SK-N-SH treated with all-trans-retinoic acid at 6 μM for 48 hours (cell line): Measurements from ENCODE around the gene R3HDM4.

ENCODE experiments used
- ATAC-seq: fragments of 200-7000 bp; cut with Tn5 transposase; 3 replicates; pipeline ENCODE4 v1.9.1; 2020; ENCODE audit warnings: mild to moderate bottlenecking, moderate library complexity
- ARNTL ChIP-seq: fragments of 450-650 bp; formaldehyde crosslinking; IDR thresholded peaks from 2 replicates; pipeline ENCODE4 v1.5.0; 2020; ENCODE audit warnings: low read depth, mild to moderate bottlenecking, moderate library complexity, borderline replicate concordance
- CSDC2 ChIP-seq: fragments of 250-450 bp; sonication (Bioruptor Pico); IDR thresholded peaks from 2 replicates; pipeline ENCODE4 v1.5.0; 2020; ENCODE audit warnings: mild to moderate bottlenecking, moderate library complexity
- ISL1 ChIP-seq: fragments of 250-450 bp; sonication (Bioruptor Pico); IDR thresholded peaks from 2 replicates; pipeline ENCODE4 v2.1.2; 2022; ENCODE audit warnings: mild to moderate bottlenecking, moderate library complexity
- OSR1 ChIP-seq: fragments of 250-450 bp; sonication (Bioruptor Pico); IDR thresholded peaks from 2 replicates; pipeline ENCODE4 v1.8.0; 2022; ENCODE audit warnings: moderate library complexity, mild to moderate bottlenecking, inconsistent platforms
- POU6F1 ChIP-seq: fragments of 250-450 bp; sonication (Bioruptor Pico); IDR thresholded peaks from 2 replicates; pipeline ENCODE4 v1.8.0; 2021; ENCODE audit warnings: low read depth, mild to moderate bottlenecking, moderate library complexity, borderline replicate concordance
- PPARA ChIP-seq: fragments of 250-450 bp; sonication (Bioruptor Pico); IDR thresholded peaks from 2 replicates; pipeline ENCODE4 v1.5.0; 2020; ENCODE audit warnings: mild to moderate bottlenecking, borderline replicate concordance
- RARB ChIP-seq: fragments of 250-450 bp; sonication (Bioruptor Pico); IDR thresholded peaks from 2 replicates; pipeline ENCODE4 v1.8.0; 2021; ENCODE audit warnings: mild to moderate bottlenecking, moderate library complexity
- TOX ChIP-seq: fragments of 250-450 bp; sonication (Bioruptor Pico); IDR thresholded peaks from 2 replicates; pipeline ENCODE4 v1.8.0; 2021; ENCODE audit warnings: mild to moderate bottlenecking, moderate library complexity, borderline replicate concordance
- ZC3H10 ChIP-seq: fragments of 250-450 bp; sonication (Bioruptor Pico); IDR thresholded peaks from 2 replicates; pipeline ENCODE4 v1.5.1; 2021; ENCODE audit warnings: mild to moderate bottlenecking, moderate library complexity
- TF ChIP-seq, protein P1 (sequence below): fragments of 250-450 bp; sonication (Bioruptor Pico); IDR thresholded peaks from 2 replicates; pipeline ENCODE4 v1.5.1; 2021; ENCODE audit warnings: mild to moderate bottlenecking, moderate library complexity
- TF ChIP-seq, protein P2 (sequence below): fragments of 250-450 bp; sonication (Bioruptor Pico); IDR thresholded peaks from 2 replicates; pipeline ENCODE4 v1.5.0; 2020; ENCODE audit warnings: mild to moderate bottlenecking, moderate library complexity

R3HDM4 gene

DNA sequence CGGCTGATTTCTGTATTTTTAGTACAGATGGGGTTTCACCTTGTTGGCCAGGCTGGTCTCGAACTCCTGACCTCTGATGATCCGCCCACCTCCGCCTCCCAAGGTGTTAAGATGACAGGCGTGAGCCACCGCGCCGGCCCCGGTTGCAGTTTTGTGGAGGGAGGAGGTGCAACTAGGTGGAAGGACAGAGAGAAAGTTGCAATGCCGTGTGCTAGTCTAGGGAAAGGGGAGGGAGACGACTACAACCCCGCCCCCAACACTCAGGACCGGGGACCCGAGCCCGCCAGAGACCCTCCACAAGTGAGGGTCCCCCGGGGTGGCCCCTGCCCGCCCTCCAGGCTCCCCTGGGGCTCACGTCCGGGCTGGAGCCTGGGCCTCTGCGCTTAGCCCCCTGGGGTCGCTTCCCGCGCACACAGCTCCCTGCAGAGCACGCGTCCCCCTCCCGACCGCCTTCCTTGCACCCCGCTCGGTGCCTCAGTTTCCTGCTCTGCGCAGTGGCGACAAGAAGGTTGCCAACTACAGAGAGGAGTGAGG lies 11.6 kb upstream of the R3HDM4 start:
- no peak for TF ChIP-seq ARNTL (CRISPR knock-in tag)
- ATAC-seq, result no peak

GRCh38 chr19:920051-920864 lies 7.2 kb upstream of the R3HDM4 start:
- no peak; the same call in 2 of the 3 replicates for ATAC-seq
- no peak for TF ChIP-seq ISL1 (CRISPR knock-in tag)
- TF ChIP-seq, protein P1, sequence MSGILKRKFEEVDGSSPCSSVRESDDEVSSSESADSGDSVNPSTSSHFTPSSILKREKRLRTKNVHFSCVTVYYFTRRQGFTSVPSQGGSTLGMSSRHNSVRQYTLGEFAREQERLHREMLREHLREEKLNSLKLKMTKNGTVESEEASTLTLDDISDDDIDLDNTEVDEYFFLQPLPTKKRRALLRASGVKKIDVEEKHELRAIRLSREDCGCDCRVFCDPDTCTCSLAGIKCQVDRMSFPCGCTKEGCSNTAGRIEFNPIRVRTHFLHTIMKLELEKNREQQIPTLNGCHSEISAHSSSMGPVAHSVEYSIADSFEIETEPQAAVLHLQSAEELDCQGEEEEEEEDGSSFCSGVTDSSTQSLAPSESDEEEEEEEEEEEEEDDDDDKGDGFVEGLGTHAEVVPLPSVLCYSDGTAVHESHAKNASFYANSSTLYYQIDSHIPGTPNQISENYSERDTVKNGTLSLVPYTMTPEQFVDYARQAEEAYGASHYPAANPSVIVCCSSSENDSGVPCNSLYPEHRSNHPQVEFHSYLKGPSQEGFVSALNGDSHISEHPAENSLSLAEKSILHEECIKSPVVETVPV (CRISPR knock-in tag), result no peak
- TF ChIP-seq TOX (CRISPR knock-in tag), result no peak
- TF ChIP-seq CSDC2 (CRISPR knock-in tag), result no peak
- TF ChIP-seq POU6F1 (CRISPR knock-in tag), result no peak
- TF ChIP-seq PPARA (CRISPR knock-in tag), result no peak
- TF ChIP-seq ARNTL (CRISPR knock-in tag), result no peak
- TF ChIP-seq OSR1, result no peak

DNA sequence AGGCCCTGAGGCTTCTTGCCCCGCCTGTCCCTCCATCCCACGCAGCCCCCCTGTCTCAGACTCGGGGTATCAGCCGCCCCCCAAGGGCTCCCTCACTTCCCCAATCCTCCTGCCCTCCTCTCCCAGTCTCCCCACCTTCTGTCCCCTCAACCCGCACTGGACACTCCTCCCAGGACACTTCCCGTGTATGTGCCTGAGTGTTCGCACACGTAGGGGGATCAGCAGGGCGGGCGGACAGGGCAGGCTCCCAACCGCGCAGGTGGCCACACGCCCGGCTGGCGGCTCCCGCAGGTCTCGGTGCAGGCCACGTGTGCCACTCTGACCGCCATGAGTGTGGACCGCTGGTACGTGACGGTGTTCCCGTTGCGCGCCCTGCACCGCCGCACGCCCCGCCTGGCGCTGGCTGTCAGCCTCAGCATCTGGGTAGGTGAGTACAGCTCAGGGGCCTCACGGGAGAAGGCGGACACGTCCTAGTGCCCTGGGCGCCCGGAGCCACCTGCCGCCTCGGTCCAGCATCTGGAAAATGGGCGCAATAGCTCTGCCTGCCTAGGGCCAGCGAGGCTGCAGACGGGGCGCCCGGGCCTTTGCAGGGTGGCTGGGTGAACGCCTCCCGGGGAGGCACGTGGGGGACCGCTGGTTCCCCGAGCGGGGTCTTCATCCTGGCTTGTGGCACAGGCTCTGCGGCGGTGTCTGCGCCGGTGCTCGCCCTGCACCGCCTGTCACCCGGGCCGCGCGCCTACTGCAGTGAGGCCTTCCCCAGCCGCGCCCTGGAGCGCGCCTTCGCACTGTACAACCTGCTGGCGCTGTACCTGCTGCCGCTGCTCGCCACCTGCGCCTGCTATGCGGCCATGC lies 6.4 kb upstream of the R3HDM4 start:
- ATAC-seq, result peak; percentile 5; the same call in 2 of the 3 replicates
- no peak for TF ChIP-seq CSDC2 (CRISPR knock-in tag)
- TF ChIP-seq, all 23 proteins: peak for 0

GRCh38 chr19:918481-919198 lies 5.6 kb upstream of the R3HDM4 start:
- TF ChIP-seq ZC3H10 (CRISPR knock-in tag), result no peak
- ATAC-seq, result no peak

DNA sequence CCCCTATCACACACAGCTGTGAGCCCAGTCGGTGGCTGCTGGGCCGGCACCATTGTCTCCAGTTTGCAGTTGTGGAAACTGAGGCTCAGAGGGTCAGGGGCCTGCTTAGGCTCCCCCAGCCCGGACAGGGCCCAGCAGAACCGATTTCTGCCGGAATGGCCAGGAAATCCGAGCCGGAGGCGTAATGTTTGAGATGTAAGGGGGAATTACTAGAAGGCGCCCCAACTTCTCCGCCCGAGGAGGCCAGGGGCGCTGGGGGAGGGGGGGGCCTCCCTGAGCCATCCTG lies 5.1 kb upstream of the R3HDM4 start:
- no peak for TF ChIP-seq ISL1 (CRISPR knock-in tag)
- no peak for TF ChIP-seq OSR1
- TF ChIP-seq, protein P1 (CRISPR knock-in tag), result no peak
- no peak for TF ChIP-seq RARB
- TF ChIP-seq, protein P2, sequence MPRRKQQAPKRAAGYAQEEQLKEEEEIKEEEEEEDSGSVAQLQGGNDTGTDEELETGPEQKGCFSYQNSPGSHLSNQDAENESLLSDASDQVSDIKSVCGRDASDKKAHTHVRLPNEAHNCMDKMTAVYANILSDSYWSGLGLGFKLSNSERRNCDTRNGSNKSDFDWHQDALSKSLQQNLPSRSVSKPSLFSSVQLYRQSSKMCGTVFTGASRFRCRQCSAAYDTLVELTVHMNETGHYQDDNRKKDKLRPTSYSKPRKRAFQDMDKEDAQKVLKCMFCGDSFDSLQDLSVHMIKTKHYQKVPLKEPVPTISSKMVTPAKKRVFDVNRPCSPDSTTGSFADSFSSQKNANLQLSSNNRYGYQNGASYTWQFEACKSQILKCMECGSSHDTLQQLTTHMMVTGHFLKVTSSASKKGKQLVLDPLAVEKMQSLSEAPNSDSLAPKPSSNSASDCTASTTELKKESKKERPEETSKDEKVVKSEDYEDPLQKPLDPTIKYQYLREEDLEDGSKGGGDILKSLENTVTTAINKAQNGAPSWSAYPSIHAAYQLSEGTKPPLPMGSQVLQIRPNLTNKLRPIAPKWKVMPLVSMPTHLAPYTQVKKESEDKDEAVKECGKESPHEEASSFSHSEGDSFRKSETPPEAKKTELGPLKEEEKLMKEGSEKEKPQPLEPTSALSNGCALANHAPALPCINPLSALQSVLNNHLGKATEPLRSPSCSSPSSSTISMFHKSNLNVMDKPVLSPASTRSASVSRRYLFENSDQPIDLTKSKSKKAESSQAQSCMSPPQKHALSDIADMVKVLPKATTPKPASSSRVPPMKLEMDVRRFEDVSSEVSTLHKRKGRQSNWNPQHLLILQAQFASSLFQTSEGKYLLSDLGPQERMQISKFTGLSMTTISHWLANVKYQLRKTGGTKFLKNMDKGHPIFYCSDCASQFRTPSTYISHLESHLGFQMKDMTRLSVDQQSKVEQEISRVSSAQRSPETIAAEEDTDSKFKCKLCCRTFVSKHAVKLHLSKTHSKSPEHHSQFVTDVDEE, result no peak
- no peak for ATAC-seq
